Testis (tissue), 3 donors: Measurements from ENCODE around the gene BAIAP2. TPM values are rescaled to one million over a fixed set of nuclear protein-coding genes. Genes with fewer than 3 reads are reported as not detected.

ENCODE experiments used
- DNase-seq: peaks from one replicate; pipeline ENCODE4 v3.0.0-alpha.2; 2019
- H3K27ac ChIP-seq, 2 donors: fragments of 200-600 bp; sonication (generic); one replicate each; pipeline ENCODE4 v1.5.1; 2019
- H3K27me3 ChIP-seq: fragments of 200-600 bp; sonication (generic); one replicate; pipeline ENCODE4 v1.5.1; 2019
- H3K36me3 ChIP-seq: fragments of 200-600 bp; sonication (generic); one replicate; pipeline ENCODE4 v1.5.1; 2017; ENCODE audit warnings: low read depth; ENCODE audit errors: missing control alignments
- H3K4me1 ChIP-seq: fragments of 200-600 bp; sonication (generic); one replicate; pipeline ENCODE4 v1.5.1; 2019
- H3K4me3 ChIP-seq, 2 donors: fragments of 200-600 bp; sonication (generic); one replicate each; pipeline ENCODE4 v1.5.1; 2017 to 2019
- H3K9me3 ChIP-seq: fragments of 200-600 bp; sonication (generic); one replicate; pipeline ENCODE4 v1.5.1; 2017
- POLR2A ChIP-seq: fragments of 450-650 bp; IDR thresholded peaks from one replicate; pipeline ENCODE4 v1.6.1; 2017; ENCODE audit warnings: antibody characterized with exemption, mild to moderate bottlenecking, moderate library complexity
- WGBS, 2 donors: methylation state at CpG; one replicate each; pipeline ENCODE4 v1.1.5; 2018; 5-methylcytosine and 5-hydroxymethylcytosine counted together
- intact Hi-C: fragments of 100-400 bp; cut with DNase I; formaldehyde crosslinking; loops from one replicate; pipeline ENCODE4 v1.15.1; 2023; ENCODE audit warnings: low total_unique reads
- polyA plus RNA-seq: library from polyadenylated mRNA; stranded (reverse); fragments of 350-450 nt; fragmentation: Illumina TruSeq; extraction: RNeasy Lipid Tissue Mini Kit (QIAGEN cat#74804); gene quantifications from one replicate; pipeline ENCODE4 v1.2.3, GENCODE V29; 2014; ENCODE audit warnings: low read depth, low replicate concordance; ENCODE audit not compliant: insufficient read depth
- total RNA-seq, 2 donors: library from RNA; depleted of rRNA; stranded (reverse); fragments of >200 nt; gene quantifications; one replicate each; pipeline ENCODE4 v1.2.3, GENCODE V29; 2016
- TF ChIP-seq, protein P1 (sequence below), 3 experiments: fragments of 450-650 bp in 2 of 3; fragments of 200-600 bp in 1 of 3; sonication (generic) in 1 of 3; IDR thresholded peaks; one replicate each; pipeline ENCODE4 v1.5.1; 2016 to 2019; ENCODE audit warnings: antibody characterized with exemption in 3 of 3, mild to moderate bottlenecking in 2 of 3, moderate library complexity in 1 of 3

Gene BAIAP2
- total and polyA plus RNA-seq, 3 donors from 2014 or later = 36.7 to 67.5 (median 67.3) TPM

DNA sequence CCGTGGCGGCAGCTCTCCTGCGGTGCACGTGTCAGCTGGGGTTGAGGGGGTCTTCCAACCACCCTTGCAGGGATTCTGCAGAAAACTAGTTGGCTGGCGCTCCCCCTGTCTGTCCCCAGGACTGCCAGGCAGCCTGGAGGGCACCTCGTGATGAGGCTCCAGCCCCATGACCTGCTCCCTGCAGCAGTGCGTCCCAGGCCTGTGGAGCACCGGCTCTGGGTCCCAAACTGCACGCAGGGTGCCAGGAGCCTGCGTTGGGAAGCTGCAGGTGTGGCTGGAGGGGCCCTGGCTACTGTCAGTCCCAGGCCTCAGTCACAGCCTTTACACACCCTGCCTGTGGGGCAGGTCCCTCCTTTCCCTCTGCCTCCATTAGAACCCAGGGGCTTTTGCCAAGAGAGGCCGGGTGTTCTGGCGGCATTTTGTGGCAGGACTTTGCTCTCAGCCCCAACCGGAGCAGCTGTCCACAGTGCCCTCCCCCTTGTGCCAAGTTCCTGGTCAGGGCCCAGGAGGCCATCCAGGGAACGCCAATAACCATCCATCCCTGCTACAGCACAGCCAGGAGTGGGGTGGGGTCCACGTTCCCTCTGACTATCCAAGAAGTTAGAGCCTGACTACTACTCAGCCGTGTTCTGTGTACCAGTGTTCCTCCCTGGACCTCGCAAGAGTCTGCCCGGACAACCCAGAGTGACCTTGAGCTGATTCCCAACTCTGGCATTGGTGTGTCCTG, 34.2 kb upstream of the BAIAP2 start:
- no peaks in the 10 kb centered on the region for H3K36me3 ChIP-seq

DNA sequence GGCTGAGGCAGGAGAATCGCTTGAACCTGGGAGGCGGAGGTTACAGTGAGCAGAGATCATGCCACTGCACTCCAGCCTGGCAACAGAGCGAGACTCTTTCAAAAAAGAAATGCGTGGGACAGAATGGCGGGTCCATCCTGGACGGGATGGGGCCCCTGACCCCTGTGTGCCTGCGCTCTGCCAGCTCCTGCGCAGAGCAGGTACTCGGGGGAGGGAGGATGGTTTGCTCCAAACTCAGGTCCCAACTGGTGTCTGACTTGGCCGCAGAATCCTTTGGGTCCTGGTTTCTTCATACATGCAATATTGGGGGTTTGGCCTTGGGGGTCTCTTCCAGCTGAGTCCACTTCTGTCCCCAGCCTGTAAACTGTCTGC, 33.0 kb upstream of the BAIAP2 start:
- H3K4me1 ChIP-seq = peaks cover 8% of the 10 kb centered on the region
- no peak overlapping the region for H3K4me3 ChIP-seq
- no peak for DNase-seq
- no peaks in the 10 kb centered on the region for H3K36me3 ChIP-seq
- no peak overlapping the region for H3K27ac ChIP-seq
- no peaks in the 10 kb centered on the region for H3K9me3 ChIP-seq
- intact Hi-C loops = no loop called here
- TF ChIP-seq POLR2A = no peak
- TF ChIP-seq, protein P1, sequence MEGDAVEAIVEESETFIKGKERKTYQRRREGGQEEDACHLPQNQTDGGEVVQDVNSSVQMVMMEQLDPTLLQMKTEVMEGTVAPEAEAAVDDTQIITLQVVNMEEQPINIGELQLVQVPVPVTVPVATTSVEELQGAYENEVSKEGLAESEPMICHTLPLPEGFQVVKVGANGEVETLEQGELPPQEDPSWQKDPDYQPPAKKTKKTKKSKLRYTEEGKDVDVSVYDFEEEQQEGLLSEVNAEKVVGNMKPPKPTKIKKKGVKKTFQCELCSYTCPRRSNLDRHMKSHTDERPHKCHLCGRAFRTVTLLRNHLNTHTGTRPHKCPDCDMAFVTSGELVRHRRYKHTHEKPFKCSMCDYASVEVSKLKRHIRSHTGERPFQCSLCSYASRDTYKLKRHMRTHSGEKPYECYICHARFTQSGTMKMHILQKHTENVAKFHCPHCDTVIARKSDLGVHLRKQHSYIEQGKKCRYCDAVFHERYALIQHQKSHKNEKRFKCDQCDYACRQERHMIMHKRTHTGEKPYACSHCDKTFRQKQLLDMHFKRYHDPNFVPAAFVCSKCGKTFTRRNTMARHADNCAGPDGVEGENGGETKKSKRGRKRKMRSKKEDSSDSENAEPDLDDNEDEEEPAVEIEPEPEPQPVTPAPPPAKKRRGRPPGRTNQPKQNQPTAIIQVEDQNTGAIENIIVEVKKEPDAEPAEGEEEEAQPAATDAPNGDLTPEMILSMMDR (IDR thresholded peaks at IDR 0.05) = no peak
- H3K27me3 ChIP-seq = no peaks in the 10 kb centered on the region
- WGBS, 2 donors = 71 to 77% methylated on average over 10 of the region's 10 CpGs

More for the DNA sequence above, 34.2 kb upstream of the BAIAP2 start:
- 57 to 73% methylated on average over 8 to 18 of the region's 18 CpGs for WGBS, 2 donors
- Histone ChIP-seq H3K4me3 (no peak overlapping the region), H3K27me3 (no peaks in the 10 kb centered on the region), H3K27ac (no peak overlapping the region), H3K4me1 (peaks cover 8% of the 10 kb centered on the region), H3K9me3 (no peaks in the 10 kb centered on the region)
- TF ChIP-seq, protein P1 (IDR thresholded peaks at IDR 0.05) = no peak
- no peak for TF ChIP-seq POLR2A
- no peak for DNase-seq
- intact Hi-C loops = no loop called here

DNA sequence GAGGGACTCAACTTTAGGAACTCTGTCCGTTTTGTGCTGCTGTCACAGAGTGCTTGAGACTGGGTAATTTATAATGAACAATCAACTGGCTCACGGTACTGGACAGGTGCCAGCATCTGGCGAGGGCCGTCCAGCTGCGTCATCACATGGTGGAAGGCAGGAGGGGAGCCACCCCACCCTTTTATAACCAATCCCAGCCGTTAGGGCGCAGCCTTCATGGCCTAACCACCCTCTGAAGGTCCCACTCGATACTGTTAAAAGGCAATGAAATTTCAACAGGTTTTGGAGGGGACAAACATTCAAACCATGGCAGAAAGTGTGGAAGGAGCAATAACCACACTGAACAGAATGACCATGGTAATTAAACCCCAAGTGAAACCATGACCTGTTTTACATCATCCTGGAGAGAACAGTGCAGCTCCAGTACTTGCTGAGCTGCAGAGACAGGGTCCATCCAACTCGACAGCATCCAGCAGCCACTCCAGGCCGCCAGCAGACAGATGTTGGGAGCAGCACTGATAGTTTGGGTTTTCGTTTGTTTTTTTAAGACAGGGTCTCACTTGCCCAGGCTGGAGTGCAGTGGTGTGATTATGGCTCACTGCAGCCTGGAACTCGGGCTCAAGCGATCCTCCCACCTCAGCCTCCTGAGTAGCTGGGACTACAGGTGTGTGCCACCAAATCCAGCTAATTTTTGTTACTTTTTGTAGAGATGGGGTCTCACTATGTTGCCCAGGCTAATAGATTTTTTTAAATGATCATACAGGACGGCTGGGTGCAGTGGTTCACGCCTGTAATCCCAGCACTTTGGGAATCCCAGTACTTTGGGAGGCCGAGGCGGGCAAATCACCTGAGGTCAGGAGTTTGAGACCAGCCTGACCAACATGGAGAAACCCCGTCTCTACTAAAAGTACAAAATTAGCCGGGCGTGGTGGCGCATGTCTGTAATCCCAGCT, 32.3 kb upstream of the BAIAP2 start:
- intact Hi-C loops = no loop called here
- TF ChIP-seq, protein P1 (IDR thresholded peaks at IDR 0.05) = no peak
- TF ChIP-seq POLR2A = no peak
- Histone ChIP-seq H3K4me1 (peaks cover 8% of the 10 kb centered on the region), H3K36me3 (no peaks in the 10 kb centered on the region), H3K27me3 (no peaks in the 10 kb centered on the region), H3K4me3 (no peak overlapping the region), H3K27ac (no peak overlapping the region), H3K9me3 (no peaks in the 10 kb centered on the region)
- DNase-seq = no peak
- WGBS, 2 donors = 44 to 50% methylated on average over 21 of the region's 21 CpGs

DNA sequence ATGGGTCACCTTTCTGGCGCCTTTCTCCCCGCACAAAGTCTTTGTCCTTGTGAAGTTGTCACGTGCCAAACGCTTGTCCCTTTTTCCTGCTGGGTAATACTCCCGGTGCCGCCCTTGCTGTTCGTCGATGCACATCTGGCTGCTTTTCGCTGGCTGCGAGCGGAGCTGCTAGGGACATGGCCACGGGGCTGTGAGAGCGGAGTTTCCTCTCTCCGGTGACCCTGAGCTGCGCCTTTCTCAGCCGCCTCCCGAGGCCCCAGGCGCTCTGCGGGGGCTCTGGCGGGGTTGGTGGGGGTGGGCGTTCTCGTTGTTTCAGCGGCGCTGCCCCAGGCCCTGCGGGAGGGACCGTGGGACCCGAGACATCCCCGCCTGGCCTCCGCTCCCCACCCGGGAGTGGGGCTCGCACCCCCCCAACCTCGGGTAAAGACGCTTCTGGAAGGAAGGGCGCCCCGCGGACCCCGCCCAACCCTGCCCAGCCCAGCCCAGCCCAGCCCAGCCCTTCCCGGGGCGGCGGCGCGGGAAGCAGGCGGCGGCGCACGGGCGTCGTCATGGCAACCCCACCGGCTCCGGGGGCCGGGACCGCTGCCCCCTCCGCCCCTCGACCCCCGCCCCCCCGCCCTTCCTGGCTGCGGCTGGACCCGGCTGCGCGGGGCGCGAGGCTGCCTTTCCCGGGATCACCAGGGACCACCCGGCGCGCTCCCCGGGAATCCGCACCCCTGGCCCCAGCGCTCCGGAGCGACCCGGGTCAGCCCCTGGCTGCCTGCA, 31.1 kb upstream of the BAIAP2 start:
- no peak for TF ChIP-seq POLR2A
- TF ChIP-seq, protein P1 (IDR thresholded peaks at IDR 0.05) = no peak
- H3K4me3 ChIP-seq = peak overlapping the region in 1 of 2 donors; percentile 34
- H3K27me3 ChIP-seq = no peaks in the 10 kb centered on the region
- DNase-seq = no peak
- 2 to 4% methylated on average over 15 to 37 of the region's 72 CpGs for WGBS, 2 donors
- H3K4me1 ChIP-seq = peaks cover 8% of the 10 kb centered on the region
- H3K36me3 ChIP-seq = no peaks in the 10 kb centered on the region
- H3K9me3 ChIP-seq = no peaks in the 10 kb centered on the region
- intact Hi-C loops = no loop called here
- H3K27ac ChIP-seq = no peak overlapping the region
